ENCODE results near the gene FOXL2NB. TPM values are rescaled to one million over a fixed set of nuclear protein-coding genes. Genes with fewer than 3 reads are reported as not detected.

The FOXL2NB gene
- total and polyA plus RNA-seq, 7 experiments from 2014 or later = not detected

DNA sequence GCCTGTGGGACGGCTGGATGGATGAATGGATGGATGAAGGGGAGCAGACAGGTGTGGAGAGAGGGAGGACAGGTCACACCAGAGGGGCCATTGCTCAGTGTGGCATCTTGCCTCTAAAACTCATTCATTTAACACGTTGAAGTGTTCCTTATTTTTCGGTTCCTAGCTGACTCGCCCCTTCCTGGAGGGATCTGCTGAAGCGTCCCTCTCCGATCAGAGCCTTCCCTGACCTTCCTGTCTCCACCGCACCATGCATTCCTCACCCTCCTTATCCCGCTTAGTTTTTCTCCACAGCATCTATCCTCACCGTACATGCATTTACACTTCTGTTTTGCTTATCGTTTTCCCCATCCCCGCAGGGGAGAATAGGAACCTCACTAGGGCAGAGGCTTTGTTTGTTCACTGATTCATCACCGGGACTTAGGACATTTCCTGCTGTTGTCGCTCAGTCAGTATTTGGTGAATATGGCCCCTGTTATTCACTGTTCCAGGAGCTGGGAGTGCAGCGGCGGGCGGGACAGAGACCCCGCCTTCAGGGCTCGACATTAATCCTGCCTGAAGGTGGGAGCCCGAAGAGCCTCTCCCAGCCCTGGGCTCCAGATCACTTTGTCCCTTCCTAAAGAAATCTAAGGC is 32.0 kb upstream of the FOXL2NB start:
- H3K9me3 Mint-ChIP-seq = no peaks in the 10 kb centered on the region
- Histone ChIP-seq H3K4me1 (ENCODE audit: control insufficient read depth in 2 of 2, insufficient read depth in 2 of 2, low read length in 2 of 2) (no peaks in the 10 kb centered on the region), H3K36me3 (ENCODE audit: control insufficient read depth in 2 of 3, insufficient read depth in 3 of 3, low read length in 3 of 3) (no peaks in the 10 kb centered on the region), H3K27ac (ENCODE audit: low read depth, low read length) (no peak overlapping the region), H3K9me3 (ENCODE audit: control insufficient read depth in 2 of 3, low read length in 3 of 3) (no peaks in the 10 kb centered on the region), H3K4me3 (ENCODE audit: low read length) (peak overlapping the region; percentile 88), H3K27me3 (ENCODE audit: control insufficient read depth in 2 of 2, insufficient read depth in 2 of 2, low read length in 2 of 2) (no peaks in the 10 kb centered on the region)
- H3K36me3 Mint-ChIP-seq = no peaks in the 10 kb centered on the region
- DNase-seq (no peak), ATAC-seq (peak; percentile 40)
- H3K4me1 Mint-ChIP-seq = peaks cover 5 to 9% (median 6%) of the 10 kb centered on the region in 7 donors
- POLR2A ChIA-PET = interaction anchor here (0.6 to 3.0 kb wide), 10 partner anchors 21 to 614 kb away, joined by 3 to 26 read pairs (median 4); partner anchors contain the start of genes CEP70 and FAIM
- intact Hi-C loops (cut with micrococcal nuclease) = loop anchor here (1.0 to 10.0 kb wide), 10 partner anchors 81 to 848 kb away; partner anchors contain the start of genes ARMC8 (in 2 of the 2), CEP70 (in 1 of the 2) and PIK3CB (in 1 of the 2)
- CTCF ChIA-PET = interaction anchor here (0.6 to 5.3 kb wide), 39 partner anchors 10 to 846 kb away, joined by 3 to 82 read pairs (median 5); partner anchors contain the start of genes CEP70, FAIM and PIK3CB
- peak overlapping the region in 3 of 9 donors; percentile 8 to 70 (median 70) for H3K27ac Mint-ChIP-seq
- H3K4me3 Mint-ChIP-seq = peak overlapping the region; percentile 54 to 88 (median 86)
- H3K27me3 Mint-ChIP-seq = peaks cover 0 to 36% (median 0%) of the 10 kb centered on the region in 5 donors

DNA sequence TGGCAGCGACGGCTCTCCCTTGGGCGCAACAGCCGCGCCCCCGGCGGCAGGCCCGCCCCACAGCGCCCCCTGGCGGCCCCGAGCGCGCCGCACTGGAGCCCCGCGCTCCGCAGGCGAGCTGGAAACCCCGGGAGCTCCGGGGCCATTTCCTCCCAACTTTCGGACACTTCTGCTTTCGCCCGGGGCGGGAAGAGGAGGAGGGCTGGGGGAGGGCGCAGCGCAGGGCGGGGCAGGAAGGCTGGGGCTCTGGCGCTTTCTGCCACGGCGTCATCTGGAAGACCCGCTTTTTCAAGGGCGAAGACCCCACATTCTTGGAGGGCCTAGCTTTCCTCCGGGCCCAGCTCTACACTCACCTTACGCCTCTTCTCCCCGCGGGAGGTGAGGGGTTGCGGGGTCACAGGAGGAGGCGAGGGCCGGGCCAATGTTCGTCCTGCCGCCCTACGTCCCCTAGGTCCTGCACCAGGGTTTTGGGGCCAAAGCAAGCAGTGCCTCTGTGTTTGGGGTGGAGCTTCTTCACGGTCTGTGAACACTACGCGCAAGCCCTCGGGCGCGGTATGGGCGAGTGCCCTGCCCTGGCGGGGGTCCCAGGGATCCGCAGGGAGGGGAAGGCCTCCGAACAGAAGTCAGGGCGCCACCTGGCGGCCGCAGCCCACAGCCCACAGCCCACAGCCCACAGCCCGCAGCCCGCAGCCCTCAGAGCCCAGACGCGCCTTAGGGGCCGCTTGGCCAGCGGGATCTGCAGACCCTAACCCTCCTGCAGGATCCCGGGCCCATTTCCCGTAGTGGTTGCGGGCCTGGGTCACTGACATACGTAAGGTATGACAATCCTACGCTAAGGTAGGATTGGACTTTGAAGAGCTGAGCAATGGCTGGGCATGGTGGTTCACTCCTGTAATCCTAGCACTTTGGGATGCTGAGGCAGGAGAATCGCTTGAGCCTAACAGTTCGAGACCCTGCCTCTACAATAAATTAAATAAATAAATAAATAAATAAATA is 31.2 kb upstream of the FOXL2NB start:
- Mint-ChIP-seq H3K4me1 (peaks cover 5 to 9% (median 6%) of the 10 kb centered on the region in 7 donors), H3K27ac (peak overlapping the region in 6 of 9 donors; percentile 21 to 77 (median 62)), H3K27me3 (peaks cover 0 to 37% (median 0%) of the 10 kb centered on the region in 5 donors), H3K4me3 (peak overlapping the region; percentile 54 to 88 (median 86)), H3K9me3 (no peaks in the 10 kb centered on the region), H3K36me3 (no peaks in the 10 kb centered on the region)
- DNase-seq = peak; percentile 66 to 91 (median 80)
- no peaks in the 10 kb centered on the region for H3K27me3 ChIP-seq (ENCODE audit: control insufficient read depth in 2 of 2, insufficient read depth in 2 of 2, low read length in 2 of 2)
- peak overlapping the region; percentile 88 for H3K4me3 ChIP-seq (ENCODE audit: low read length)
- H3K36me3 ChIP-seq (ENCODE audit: control insufficient read depth in 2 of 3, insufficient read depth in 3 of 3, low read length in 3 of 3) = no peaks in the 10 kb centered on the region
- ChIA-PET POLR2A (interaction anchor here (0.6 to 3.0 kb wide), 11 partner anchors 20 to 615 kb away, joined by 3 to 26 read pairs (median 4); partner anchors contain the start of genes CEP70 and FAIM), CTCF (interaction anchor here (0.5 to 5.3 kb wide), 48 partner anchors 10 to 847 kb away, joined by 3 to 82 read pairs (median 4); partner anchors contain the start of genes CEP70, FAIM and PIK3CB)
- peak overlapping the region; percentile 62 for H3K27ac ChIP-seq (ENCODE audit: low read depth, low read length)
- H3K4me1 ChIP-seq (ENCODE audit: control insufficient read depth in 2 of 2, insufficient read depth in 2 of 2, low read length in 2 of 2) = no peaks in the 10 kb centered on the region
- intact Hi-C loops (cut with micrococcal nuclease) = loop anchor here (1.0 to 10.0 kb wide), 13 partner anchors 82 to 848 kb away; partner anchors contain the start of genes ARMC8 (in 2 of the 2), CEP70 (in 2 of the 2), PIK3CB (in 2 of the 2) and FAIM (in 1 of the 2)
- ATAC-seq = peak; percentile 90
- no peaks in the 10 kb centered on the region for H3K9me3 ChIP-seq (ENCODE audit: control insufficient read depth in 2 of 3, low read length in 3 of 3)

- intact Hi-C loops (cut with micrococcal nuclease) = loop anchor here (1.0 to 10.0 kb wide), 9 partner anchors 83 to 850 kb away; partner anchors contain the start of genes ARMC8 (in 1 of the 2), CEP70 (in 1 of the 2), FAIM (in 1 of the 2) and PIK3CB (in 1 of the 2)
- H3K4me1 Mint-ChIP-seq = peaks cover 5 to 9% (median 6%) of the 10 kb centered on the region in 7 donors
- peaks cover 0 to 33% (median 0%) of the 10 kb centered on the region in 5 donors for H3K27me3 Mint-ChIP-seq
- CTCF ChIA-PET = interaction anchor here (0.7 to 5.3 kb wide), 16 partner anchors 9 to 734 kb away, joined by 3 to 82 read pairs (median 10); partner anchors contain the start of gene CEP70
- no peaks in the 10 kb centered on the region for H3K4me1 ChIP-seq (ENCODE audit: control insufficient read depth in 2 of 2, insufficient read depth in 2 of 2, low read length in 2 of 2)
- POLR2A ChIA-PET = interaction anchor here (0.6 to 3.0 kb wide), 4 partner anchors 81 to 322 kb away, joined by 3 to 26 read pairs (median 3); partner anchors contain the start of gene CEP70
- no peaks in the 10 kb centered on the region for H3K9me3 Mint-ChIP-seq
- no peak overlapping the region for H3K4me3 ChIP-seq (ENCODE audit: low read length)
- H3K4me3 Mint-ChIP-seq = peak overlapping the region in 4 of 10 donors; percentile 32 to 44 (median 39)
- no peak overlapping the region for H3K27ac ChIP-seq (ENCODE audit: low read depth, low read length)
- no peaks in the 10 kb centered on the region for H3K27me3 ChIP-seq (ENCODE audit: control insufficient read depth in 2 of 2, insufficient read depth in 2 of 2, low read length in 2 of 2)
- DNase-seq = no peak
- H3K9me3 ChIP-seq (ENCODE audit: control insufficient read depth in 2 of 3, low read length in 3 of 3) = no peaks in the 10 kb centered on the region
- H3K27ac Mint-ChIP-seq = no peak overlapping the region
- H3K36me3 ChIP-seq (ENCODE audit: control insufficient read depth in 2 of 3, insufficient read depth in 3 of 3, low read length in 3 of 3) = no peaks in the 10 kb centered on the region
- no peaks in the 10 kb centered on the region for H3K36me3 Mint-ChIP-seq
- ATAC-seq = no peak
Observed at GRCh38 chr3:138916824-138917223, 30.2 kb upstream of the FOXL2NB start.

DNA sequence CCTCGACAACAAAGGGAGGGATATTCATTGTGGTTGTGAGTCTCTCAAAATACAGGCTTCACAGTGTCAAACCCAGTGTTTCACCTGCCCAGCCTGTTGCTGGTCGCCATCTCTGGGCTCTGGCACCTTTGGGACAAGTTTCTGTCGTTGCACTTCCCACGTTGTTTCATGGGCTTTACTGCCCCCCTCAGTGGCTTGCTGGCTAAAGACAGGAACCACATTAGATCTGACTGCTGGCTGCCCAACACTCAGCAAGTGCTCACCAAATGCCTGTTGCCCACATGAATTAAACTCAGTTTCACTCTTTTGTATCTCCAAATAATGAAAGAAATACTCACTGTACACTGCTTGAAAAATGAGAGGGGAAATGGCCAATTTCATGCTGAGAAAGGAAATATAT is 27.7 kb upstream of the FOXL2NB start:
- POLR2A ChIA-PET = interaction anchor here (1.1 kb wide), 1 partner anchor 325 kb away, joined by 3 read pairs; the partner anchor contains the start of gene CEP70
- intact Hi-C loops (cut with micrococcal nuclease) = loop anchor here (5.0 to 10.0 kb wide), 3 partner anchors 135 to 852 kb away; partner anchors contain the start of gene ARMC8 (in 1 of the 2)
- Mint-ChIP-seq H3K9me3 (no peaks in the 10 kb centered on the region), H3K4me3 (no peak overlapping the region), H3K27ac (no peak overlapping the region), H3K36me3 (no peaks in the 10 kb centered on the region), H3K4me1 (peaks cover 5 to 13% (median 6%) of the 10 kb centered on the region in 7 donors), H3K27me3 (peaks cover 0 to 33% (median 5%) of the 10 kb centered on the region in 5 donors)
- no peaks in the 10 kb centered on the region for H3K4me1 ChIP-seq (ENCODE audit: control insufficient read depth in 2 of 2, insufficient read depth in 2 of 2, low read length in 2 of 2)
- no peaks in the 10 kb centered on the region for H3K36me3 ChIP-seq (ENCODE audit: control insufficient read depth in 2 of 3, insufficient read depth in 3 of 3, low read length in 3 of 3)
- ATAC-seq (no peak), DNase-seq (no peak)
- H3K27ac ChIP-seq (ENCODE audit: low read depth, low read length) = no peak overlapping the region
- no peaks in the 10 kb centered on the region for H3K27me3 ChIP-seq (ENCODE audit: control insufficient read depth in 2 of 2, insufficient read depth in 2 of 2, low read length in 2 of 2)
- no peak overlapping the region for H3K4me3 ChIP-seq (ENCODE audit: low read length)
- no peaks in the 10 kb centered on the region for H3K9me3 ChIP-seq (ENCODE audit: control insufficient read depth in 2 of 3, low read length in 3 of 3)
- CTCF ChIA-PET = interaction anchor here (1.3 to 2.2 kb wide), 3 partner anchors 222 to 325 kb away, joined by 3 to 15 read pairs (median 13); partner anchors contain the start of gene CEP70

GRCh38 chr3:138921316-138922292 is 25.4 kb upstream of the FOXL2NB start:
- DNase-seq (no peak), ATAC-seq (no peak)
- ChIA-PET CTCF (interaction anchor here (0.7 to 4.7 kb wide), 6 partner anchors 9 to 504 kb away, joined by 3 to 38 read pairs (median 18); partner anchors contain the start of gene CEP70), POLR2A (interaction anchor here (0.9 kb wide), 1 partner anchor 246 kb away, joined by 3 read pairs; no protein-coding TSS in a partner anchor)
- peaks cover 0 to 5% (median 0%) of the 10 kb centered on the region in 7 donors for H3K4me1 Mint-ChIP-seq
- Histone ChIP-seq H3K4me3 (ENCODE audit: low read length) (no peak overlapping the region), H3K4me1 (ENCODE audit: control insufficient read depth in 2 of 2, insufficient read depth in 2 of 2, low read length in 2 of 2) (no peaks in the 10 kb centered on the region), H3K36me3 (ENCODE audit: control insufficient read depth in 2 of 3, insufficient read depth in 3 of 3, low read length in 3 of 3) (no peaks in the 10 kb centered on the region), H3K27me3 (ENCODE audit: control insufficient read depth in 2 of 2, insufficient read depth in 2 of 2, low read length in 2 of 2) (no peaks in the 10 kb centered on the region), H3K9me3 (ENCODE audit: control insufficient read depth in 2 of 3, low read length in 3 of 3) (no peaks in the 10 kb centered on the region), H3K27ac (ENCODE audit: low read depth, low read length) (no peak overlapping the region)
- peaks cover 0 to 26% (median 10%) of the 10 kb centered on the region in 5 donors for H3K27me3 Mint-ChIP-seq
- intact Hi-C loops (cut with micrococcal nuclease) = loop anchor here (2.0 to 5.0 kb wide), 2 partner anchors 589 to 741 kb away; no protein-coding TSS in a partner anchor
- no peak overlapping the region for H3K4me3 Mint-ChIP-seq
- no peaks in the 10 kb centered on the region for H3K9me3 Mint-ChIP-seq
- H3K36me3 Mint-ChIP-seq = no peaks in the 10 kb centered on the region
- no peak overlapping the region for H3K27ac Mint-ChIP-seq

Data from naive thymus-derived CD4-positive, alpha-beta T cell (primary cell).